A549 (cell line): Measurements from ENCODE around the gene MRAS.

Source experiments
- BHLHE40 ChIP-seq: IDR thresholded peaks from 2 replicates; pipeline ENCODE4 v1.6.1; 2012; ENCODE audit warnings: low read depth, low read length, inconsistent platforms
- EP300 ChIP-seq, 2 experiments: fragments of >200 bp; sonication (Bioruptor Twin); formaldehyde crosslinking; IDR thresholded peaks; 2 replicates in 1 of 2; 3 replicates in 1 of 2; pipeline ENCODE4 v1.6.1; 2016 to 2017
- ESRRA ChIP-seq: fragments of 150-350 bp; IDR thresholded peaks from 2 replicates; pipeline ENCODE4 v1.6.1; 2014; ENCODE audit warnings: mild to moderate bottlenecking, low read length, borderline replicate concordance
- MAZ ChIP-seq: fragments of 150-350 bp; IDR thresholded peaks from 2 replicates; pipeline ENCODE4 v1.6.1; 2014; ENCODE audit warnings: antibody characterized with exemption, low read depth, low read length, borderline replicate concordance
- NPAS2 ChIP-seq: fragments of 250-450 bp; sonication (Bioruptor Pico); IDR thresholded peaks from 2 replicates; pipeline ENCODE4 v1.8.0; 2022; ENCODE audit warnings: mild to moderate bottlenecking, moderate library complexity, borderline replicate concordance
- POLR2A ChIP-seq: IDR thresholded peaks from 2 replicates; pipeline ENCODE4 v1.6.1; 2012; ENCODE audit warnings: mild to moderate bottlenecking, low read length
- POLR2AphosphoS2 ChIP-seq: conservative IDR thresholded peaks from 2 replicates; pipeline ENCODE4 v1.6.1; 2012; ENCODE audit warnings: low read length, improper control_type of control experiment, inconsistent platforms
- RNF2 ChIP-seq: fragments of 200-600 bp; sonication (generic); IDR thresholded peaks from 2 replicates; pipeline ENCODE4 v1.6.1; 2016; ENCODE audit warnings: low read depth, mild to moderate bottlenecking, antibody characterized with exemption, moderate library complexity, borderline replicate concordance
- TF ChIP-seq, protein P1 (sequence below): fragments of >200 bp; sonication (Bioruptor Twin); formaldehyde crosslinking; IDR thresholded peaks from 3 replicates; pipeline ENCODE4 v1.5.1; 2016
- TF ChIP-seq, protein P2 (sequence below): fragments of 200-600 bp; sonication (generic); IDR thresholded peaks from 2 replicates; pipeline ENCODE4 v1.6.1; 2016; ENCODE audit warnings: antibody characterized with exemption, mild to moderate bottlenecking, moderate library complexity
- TF ChIP-seq, protein P3 (sequence below): fragments of 450-650 bp; IDR thresholded peaks from 2 replicates; pipeline ENCODE4 v1.6.1; 2014; ENCODE audit warnings: antibody characterized with exemption

DNA sequence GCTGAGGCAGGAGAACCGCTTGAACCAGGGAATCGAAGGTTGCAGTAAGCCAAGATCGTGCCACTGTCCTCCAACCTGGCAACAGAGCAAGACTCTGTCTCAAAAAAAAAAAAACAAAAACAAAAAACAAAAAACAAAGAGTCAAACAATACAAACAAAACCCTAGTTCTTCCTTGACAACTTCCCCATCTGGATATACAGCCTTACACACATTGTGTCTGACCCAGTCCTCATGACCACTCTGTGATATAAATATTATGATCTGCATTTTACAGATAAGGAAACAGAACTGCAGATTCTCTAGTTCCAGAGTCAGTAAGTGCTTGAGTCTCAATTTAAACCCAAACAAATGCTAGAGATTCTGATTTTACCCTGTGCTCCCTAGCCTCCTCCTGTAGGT lies 81.3 kb downstream of the MRAS start:
- TF ChIP-seq RNF2 (no peak), ESRRA (no peak), POLR2AphosphoS2 (no peak), BHLHE40 (no peak), POLR2A (no peak), MAZ (no peak), NPAS2 (CRISPR knock-in tag) (no peak), EP300 (IDR thresholded peaks at IDR 0.05) (no peak)
- TF ChIP-seq, protein P1, sequence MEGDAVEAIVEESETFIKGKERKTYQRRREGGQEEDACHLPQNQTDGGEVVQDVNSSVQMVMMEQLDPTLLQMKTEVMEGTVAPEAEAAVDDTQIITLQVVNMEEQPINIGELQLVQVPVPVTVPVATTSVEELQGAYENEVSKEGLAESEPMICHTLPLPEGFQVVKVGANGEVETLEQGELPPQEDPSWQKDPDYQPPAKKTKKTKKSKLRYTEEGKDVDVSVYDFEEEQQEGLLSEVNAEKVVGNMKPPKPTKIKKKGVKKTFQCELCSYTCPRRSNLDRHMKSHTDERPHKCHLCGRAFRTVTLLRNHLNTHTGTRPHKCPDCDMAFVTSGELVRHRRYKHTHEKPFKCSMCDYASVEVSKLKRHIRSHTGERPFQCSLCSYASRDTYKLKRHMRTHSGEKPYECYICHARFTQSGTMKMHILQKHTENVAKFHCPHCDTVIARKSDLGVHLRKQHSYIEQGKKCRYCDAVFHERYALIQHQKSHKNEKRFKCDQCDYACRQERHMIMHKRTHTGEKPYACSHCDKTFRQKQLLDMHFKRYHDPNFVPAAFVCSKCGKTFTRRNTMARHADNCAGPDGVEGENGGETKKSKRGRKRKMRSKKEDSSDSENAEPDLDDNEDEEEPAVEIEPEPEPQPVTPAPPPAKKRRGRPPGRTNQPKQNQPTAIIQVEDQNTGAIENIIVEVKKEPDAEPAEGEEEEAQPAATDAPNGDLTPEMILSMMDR: no peak
- TF ChIP-seq, protein P2, sequence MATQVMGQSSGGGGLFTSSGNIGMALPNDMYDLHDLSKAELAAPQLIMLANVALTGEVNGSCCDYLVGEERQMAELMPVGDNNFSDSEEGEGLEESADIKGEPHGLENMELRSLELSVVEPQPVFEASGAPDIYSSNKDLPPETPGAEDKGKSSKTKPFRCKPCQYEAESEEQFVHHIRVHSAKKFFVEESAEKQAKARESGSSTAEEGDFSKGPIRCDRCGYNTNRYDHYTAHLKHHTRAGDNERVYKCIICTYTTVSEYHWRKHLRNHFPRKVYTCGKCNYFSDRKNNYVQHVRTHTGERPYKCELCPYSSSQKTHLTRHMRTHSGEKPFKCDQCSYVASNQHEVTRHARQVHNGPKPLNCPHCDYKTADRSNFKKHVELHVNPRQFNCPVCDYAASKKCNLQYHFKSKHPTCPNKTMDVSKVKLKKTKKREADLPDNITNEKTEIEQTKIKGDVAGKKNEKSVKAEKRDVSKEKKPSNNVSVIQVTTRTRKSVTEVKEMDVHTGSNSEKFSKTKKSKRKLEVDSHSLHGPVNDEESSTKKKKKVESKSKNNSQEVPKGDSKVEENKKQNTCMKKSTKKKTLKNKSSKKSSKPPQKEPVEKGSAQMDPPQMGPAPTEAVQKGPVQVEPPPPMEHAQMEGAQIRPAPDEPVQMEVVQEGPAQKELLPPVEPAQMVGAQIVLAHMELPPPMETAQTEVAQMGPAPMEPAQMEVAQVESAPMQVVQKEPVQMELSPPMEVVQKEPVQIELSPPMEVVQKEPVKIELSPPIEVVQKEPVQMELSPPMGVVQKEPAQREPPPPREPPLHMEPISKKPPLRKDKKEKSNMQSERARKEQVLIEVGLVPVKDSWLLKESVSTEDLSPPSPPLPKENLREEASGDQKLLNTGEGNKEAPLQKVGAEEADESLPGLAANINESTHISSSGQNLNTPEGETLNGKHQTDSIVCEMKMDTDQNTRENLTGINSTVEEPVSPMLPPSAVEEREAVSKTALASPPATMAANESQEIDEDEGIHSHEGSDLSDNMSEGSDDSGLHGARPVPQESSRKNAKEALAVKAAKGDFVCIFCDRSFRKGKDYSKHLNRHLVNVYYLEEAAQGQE: no peak
- TF ChIP-seq, protein P3, sequence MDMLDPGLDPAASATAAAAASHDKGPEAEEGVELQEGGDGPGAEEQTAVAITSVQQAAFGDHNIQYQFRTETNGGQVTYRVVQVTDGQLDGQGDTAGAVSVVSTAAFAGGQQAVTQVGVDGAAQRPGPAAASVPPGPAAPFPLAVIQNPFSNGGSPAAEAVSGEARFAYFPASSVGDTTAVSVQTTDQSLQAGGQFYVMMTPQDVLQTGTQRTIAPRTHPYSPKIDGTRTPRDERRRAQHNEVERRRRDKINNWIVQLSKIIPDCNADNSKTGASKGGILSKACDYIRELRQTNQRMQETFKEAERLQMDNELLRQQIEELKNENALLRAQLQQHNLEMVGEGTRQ: no peak
